ENCODE data around the gene UBE2D1. TPM values are rescaled to one million over a fixed set of nuclear protein-coding genes. Genes with fewer than 3 reads are reported as not detected.

Gene UBE2D1
- total RNA-seq, 4 donors from 2014 or later, result 62.0 to 178 (median 81.6) TPM

DNA sequence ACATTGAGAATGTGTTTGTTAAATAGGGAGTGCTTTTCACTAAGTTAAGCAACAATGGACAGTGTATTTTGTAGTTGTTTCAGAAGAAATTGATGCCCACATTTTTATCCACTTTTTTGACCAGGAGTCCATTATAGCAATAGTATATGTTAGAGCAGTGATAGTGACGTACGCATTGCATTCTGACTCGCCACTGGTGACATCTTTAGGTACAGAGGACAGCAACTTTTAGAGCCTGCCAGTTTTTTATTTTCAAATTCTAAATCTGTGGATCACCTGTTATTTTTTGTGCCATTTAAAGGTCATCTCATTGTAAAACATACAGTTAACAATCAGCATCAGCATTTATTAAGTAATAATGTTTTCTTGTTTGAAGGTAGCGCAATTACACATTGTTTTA lies 1.4 kb downstream of the UBE2D1 start:
- no peak for TF ChIP-seq CTCF (IDR thresholded peaks at IDR 0.05 in 4 of 5, conservative IDR thresholded peaks at IDR 0.05 in 1 of 5)
- no peak for TF ChIP-seq POLR2A (IDR thresholded peaks at IDR 0.05)
- Histone ChIP-seq H3K27me3 (no peaks in the 10 kb centered on the region), H3K27ac (peak overlapping the region; percentile 96 to 100 (median 98)), H3K4me1 (peaks cover 33 to 46% of the 10 kb centered on the region in 2 donors), H3K9me3 (no peaks in the 10 kb centered on the region), H3K36me3 (no peaks in the 10 kb centered on the region), H3K4me3 (peak overlapping the region; percentile 78 to 98 (median 92))
- ATAC-seq (no peak), DNase-seq (no peak)
- intact Hi-C loops (cut with DNase I; ENCODE audit: low total_unique reads) (loop anchor here (5.0 kb wide), 1 partner anchor 176 kb away; the partner anchor contains the start of gene BICC1), in situ Hi-C loops (cut with MboI; ENCODE audit: low sequenced_read_pairs in 4 of 4) (no loop called here)

- DNase-seq (no peak), ATAC-seq (peak in 1 of 2 donors; percentile 61)
- Histone ChIP-seq H3K27ac (peak overlapping the region; percentile 96 to 100 (median 98)), H3K4me1 (peaks cover 79 to 84% of the 10 kb centered on the region in 2 donors), H3K27me3 (no peaks in the 10 kb centered on the region), H3K9me3 (no peaks in the 10 kb centered on the region), H3K4me3 (peak overlapping the region in 3 of 4 donors; percentile 16 to 26 (median 21)), H3K36me3 (peaks cover 0 to under 1% of the 10 kb centered on the region in 2 donors)
- intact Hi-C loops (cut with DNase I; ENCODE audit: low total_unique reads), result no loop called here
- in situ Hi-C loops (cut with MboI; ENCODE audit: low sequenced_read_pairs in 4 of 4), result no loop called here
- no peak for TF ChIP-seq CTCF (IDR thresholded peaks at IDR 0.05 in 4 of 5, conservative IDR thresholded peaks at IDR 0.05 in 1 of 5)
- TF ChIP-seq POLR2A (IDR thresholded peaks at IDR 0.05), result no peak
Measured at GRCh38 chr10:58341422-58341821, 6.6 kb downstream of the UBE2D1 start.

DNA sequence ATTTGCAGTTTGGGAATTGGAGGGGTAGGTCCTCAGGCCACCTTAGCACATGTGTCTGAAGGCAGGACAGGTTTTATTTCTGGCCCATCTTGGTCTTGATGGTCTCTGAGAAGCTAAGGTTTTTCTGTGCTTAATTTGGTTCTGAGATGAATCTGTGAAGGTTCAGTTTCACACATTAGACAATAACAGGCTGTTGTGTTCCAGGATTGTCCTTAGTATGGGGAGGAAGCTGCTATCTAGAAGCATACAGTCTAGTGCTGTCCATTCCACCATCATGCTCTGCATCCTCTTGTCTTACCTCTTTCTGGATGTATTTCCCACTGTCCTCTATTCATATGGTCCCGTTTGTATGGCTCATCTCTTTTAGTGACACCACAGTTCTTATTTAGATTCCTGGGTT lies 7.1 kb downstream of the UBE2D1 start:
- no peaks in the 10 kb centered on the region for H3K9me3 ChIP-seq
- TF ChIP-seq POLR2A (IDR thresholded peaks at IDR 0.05) (no peak), CTCF (IDR thresholded peaks at IDR 0.05 in 4 of 5, conservative IDR thresholded peaks at IDR 0.05 in 1 of 5) (no peak)
- peak overlapping the region; percentile 96 to 100 (median 98) for H3K27ac ChIP-seq
- in situ Hi-C loops (cut with MboI; ENCODE audit: low sequenced_read_pairs in 4 of 4), result no loop called here
- peak overlapping the region in 3 of 4 donors; percentile 16 to 26 (median 21) for H3K4me3 ChIP-seq
- peaks cover 79 to 80% of the 10 kb centered on the region in 2 donors for H3K4me1 ChIP-seq
- DNase-seq (no peak), ATAC-seq (peak in 1 of 2 donors; percentile 42)
- no peaks in the 10 kb centered on the region for H3K27me3 ChIP-seq
- intact Hi-C loops (cut with DNase I; ENCODE audit: low total_unique reads), result no loop called here
- H3K36me3 ChIP-seq, result peaks cover 0 to 6% of the 10 kb centered on the region in 2 donors

DNA sequence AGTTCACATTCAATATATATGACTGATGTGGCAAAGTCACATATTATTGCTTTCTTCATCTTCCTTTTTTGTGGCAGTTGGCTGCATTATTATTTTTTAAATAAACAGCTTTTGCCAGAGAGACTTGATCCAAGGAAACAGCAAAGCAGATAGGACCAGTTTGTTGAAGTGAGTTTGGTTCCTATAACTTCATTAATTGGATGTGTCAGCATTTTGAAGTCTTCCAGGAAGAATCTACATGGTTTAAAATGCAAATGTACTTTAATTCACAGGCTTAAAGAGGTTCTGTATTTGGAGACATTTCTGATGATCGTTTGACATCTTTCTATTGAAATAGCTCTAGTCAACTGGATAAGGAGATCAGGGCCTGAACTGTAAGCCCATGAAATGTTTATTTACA lies 13.2 kb downstream of the UBE2D1 start:
- Histone ChIP-seq H3K27me3 (no peaks in the 10 kb centered on the region), H3K36me3 (peaks cover 0 to 6% of the 10 kb centered on the region in 2 donors), H3K27ac (peak overlapping the region; percentile 39 to 98 (median 86)), H3K9me3 (no peaks in the 10 kb centered on the region), H3K4me1 (peaks cover 83 to 84% of the 10 kb centered on the region in 2 donors), H3K4me3 (no peak overlapping the region)
- DNase-seq (no peak), ATAC-seq (no peak)
- intact Hi-C loops (cut with DNase I; ENCODE audit: low total_unique reads), result no loop called here
- TF ChIP-seq POLR2A (IDR thresholded peaks at IDR 0.05) (no peak), CTCF (IDR thresholded peaks at IDR 0.05 in 4 of 5, conservative IDR thresholded peaks at IDR 0.05 in 1 of 5) (no peak)
- in situ Hi-C loops (cut with MboI; ENCODE audit: low sequenced_read_pairs in 4 of 4), result no loop called here

- in situ Hi-C loops (cut with MboI; ENCODE audit: low sequenced_read_pairs in 4 of 4), result no loop called here
- peak overlapping the region; percentile 39 to 98 (median 86) for H3K27ac ChIP-seq
- H3K4me1 ChIP-seq, result peaks cover 83 to 84% of the 10 kb centered on the region in 2 donors
- H3K9me3 ChIP-seq, result no peaks in the 10 kb centered on the region
- intact Hi-C loops (cut with DNase I; ENCODE audit: low total_unique reads), result no loop called here
- H3K36me3 ChIP-seq, result peaks cover 0 to 6% of the 10 kb centered on the region in 2 donors
- no peak overlapping the region for H3K4me3 ChIP-seq
- TF ChIP-seq CTCF (IDR thresholded peaks at IDR 0.05 in 4 of 5, conservative IDR thresholded peaks at IDR 0.05 in 1 of 5) (no peak), POLR2A (IDR thresholded peaks at IDR 0.05) (no peak)
- no peaks in the 10 kb centered on the region for H3K27me3 ChIP-seq
- ATAC-seq (no peak), DNase-seq (no peak)
Measured at GRCh38 chr10:58348571-58349033, 13.8 kb downstream of the UBE2D1 start.

Measured in gastrocnemius medialis (tissue), 4 donors.